Liver (tissue), 9 donors: ENCODE measurements around the gene BARX2. TPM values are rescaled to one million over a fixed set of nuclear protein-coding genes. Genes with fewer than 3 reads are reported as not detected.

Source experiments
- DNase-seq: peaks from one replicate; pipeline ENCODE4 v3.0.0-alpha.2; 2017; ENCODE audit warnings: low spot score
- H3K27ac ChIP-seq, 2 donors: one replicate each; pipeline ENCODE4 v1.7.0; 2013; ENCODE audit warnings: inconsistent platforms in 2 of 2, low read length in 2 of 2, control low read depth in 1 of 2, low read depth in 1 of 2, mild to moderate bottlenecking in 1 of 2
- H3K27me3 ChIP-seq, 4 donors: one replicate each; pipeline versions ENCODE4 v1.6.1 to v1.7.0; 2013; ENCODE audit warnings: low read length in 3 of 4, inconsistent platforms in 1 of 4, mild to moderate bottlenecking in 1 of 4, moderate library complexity in 1 of 4; ENCODE audit not compliant: control insufficient read depth in 4 of 4, insufficient read depth in 4 of 4
- H3K36me3 ChIP-seq, 4 donors: one replicate each; pipeline versions ENCODE4 v1.6.1 to v1.7.0; 2013; ENCODE audit warnings: low read length in 3 of 4, mild to moderate bottlenecking in 3 of 4, low read depth in 1 of 4, moderate library complexity in 1 of 4; ENCODE audit not compliant: control insufficient read depth in 4 of 4, insufficient read depth in 3 of 4
- H3K4me1 ChIP-seq, 4 donors: one replicate each; pipeline versions ENCODE4 v1.6.1 to v1.7.0; 2013; ENCODE audit warnings: low read length in 3 of 4, mild to moderate bottlenecking in 3 of 4, moderate library complexity in 1 of 4; ENCODE audit not compliant: control insufficient read depth in 4 of 4, insufficient read depth in 4 of 4
- H3K4me3 ChIP-seq, 3 donors: one replicate each; pipeline versions ENCODE4 v1.6.1 to v1.7.0; 2013; ENCODE audit warnings: low read length in 3 of 3, control low read depth in 1 of 3, low read depth in 1 of 3, mild to moderate bottlenecking in 1 of 3
- H3K9ac ChIP-seq, 2 donors: one replicate each; pipeline ENCODE4 v1.7.0; 2013; ENCODE audit warnings: low read length in 2 of 2, mild to moderate bottlenecking in 2 of 2, moderate library complexity in 2 of 2, control low read depth in 1 of 2, low read depth in 1 of 2
- H3K9me3 ChIP-seq, 4 donors: one replicate each; pipeline versions ENCODE4 v1.6.1 to v1.7.0; 2013; ENCODE audit warnings: low read length in 3 of 4; ENCODE audit not compliant: control insufficient read depth in 4 of 4
- EGR1 ChIP-seq, 2 donors: IDR thresholded peaks; 2 replicates each; pipeline ENCODE4 v1.6.1; 2016 to 2018; ENCODE audit warnings: antibody characterized with exemption in 2 of 2, low read depth in 2 of 2
- FOXA1 ChIP-seq: IDR thresholded peaks from 2 replicates; pipeline ENCODE4 v1.6.1; 2016; ENCODE audit warnings: antibody characterized with exemption
- FOXA2 ChIP-seq: IDR thresholded peaks from 2 replicates; pipeline ENCODE4 v1.6.1; 2016; ENCODE audit warnings: antibody characterized with exemption
- GABPA ChIP-seq, 2 donors: IDR thresholded peaks in 1 of 2; conservative IDR thresholded peaks in 1 of 2; 2 replicates each; pipeline ENCODE4 v1.6.1; 2016; ENCODE audit warnings: antibody characterized with exemption in 2 of 2, mild to moderate bottlenecking in 1 of 2, moderate library complexity in 1 of 2
- HNF4A ChIP-seq, 2 donors: conservative IDR thresholded peaks; 2 replicates each; pipeline ENCODE4 v1.6.1; 2016; ENCODE audit warnings: antibody characterized with exemption in 2 of 2, mild to moderate bottlenecking in 2 of 2
- HNF4G ChIP-seq: IDR thresholded peaks from 2 replicates; pipeline ENCODE4 v1.6.1; 2016; ENCODE audit warnings: antibody characterized with exemption
- JUND ChIP-seq, 2 donors: IDR thresholded peaks; 2 replicates each; pipeline ENCODE4 v1.6.1; 2016; ENCODE audit warnings: antibody characterized with exemption in 2 of 2
- NR2F2 ChIP-seq: IDR thresholded peaks from 2 replicates; pipeline ENCODE4 v1.6.1; 2016; ENCODE audit warnings: antibody characterized with exemption
- RAD21 ChIP-seq, 2 donors: IDR thresholded peaks; 2 replicates each; pipeline ENCODE4 v1.6.1; 2016; ENCODE audit warnings: antibody characterized with exemption in 2 of 2, mild to moderate bottlenecking in 2 of 2
- RXRA ChIP-seq, 2 donors: IDR thresholded peaks; 2 replicates each; pipeline ENCODE4 v1.6.1; 2017 to 2018; ENCODE audit warnings: antibody characterized with exemption in 2 of 2, mild to moderate bottlenecking in 1 of 2
- SP1 ChIP-seq: IDR thresholded peaks from 2 replicates; pipeline ENCODE4 v1.6.1; 2018; ENCODE audit warnings: antibody characterized with exemption, mild to moderate bottlenecking
- TAF1 ChIP-seq: conservative IDR thresholded peaks from 2 replicates; pipeline ENCODE4 v1.6.1; 2016; ENCODE audit warnings: antibody characterized with exemption, mild to moderate bottlenecking
- YY1 ChIP-seq: IDR thresholded peaks from 2 replicates; pipeline ENCODE4 v1.6.1; 2016; ENCODE audit warnings: antibody characterized with exemption, mild to moderate bottlenecking
- WGBS: extraction: QIAGEN DNeasy Blood & Tissue Kit; methylation state at CpG from one replicate; pipeline ENCODE4 v1.1.7; 2013; 5-methylcytosine and 5-hydroxymethylcytosine counted together
- polyA plus RNA-seq, 2 donors: library from polyadenylated mRNA; stranded (reverse) in 1 of 2; unstranded in 1 of 2; fragments of 200-250 nt in 1 of 2; fragments of >200 nt in 1 of 2; fragmentation: Nextera tagmentation in 1 of 2; extraction: Ambion mirVana in 1 of 2; gene quantifications; one replicate each; pipeline versions ENCODE4 v1.2.1 to v1.2.3, GENCODE V29; 2013 to 2015
- total RNA-seq, 2 donors: library from RNA; depleted of rRNA; stranded (reverse); fragments of >200 nt; gene quantifications; one replicate each; pipeline ENCODE4 v1.2.3, GENCODE V29; 2014
- TF ChIP-seq, protein P1 (sequence below): fragments of 150-350 bp; IDR thresholded peaks from 2 replicates; pipeline ENCODE4 v1.5.1; 2017; ENCODE audit warnings: improper control_type of control experiment, low read depth, low read length; ENCODE audit not compliant: missing input control
- TF ChIP-seq, protein P2 (sequence below): IDR thresholded peaks from 2 replicates; pipeline ENCODE4 v1.6.1; 2016; ENCODE audit warnings: antibody characterized with exemption
- TF ChIP-seq, protein P3 (sequence below): IDR thresholded peaks from 2 replicates; pipeline ENCODE4 v1.6.1; 2016; ENCODE audit warnings: antibody characterized with exemption
- donor health status: healthy.
- donor health status: healthy.
- donor health status: healthy.
- donor health status: healthy.
- donor health status: healthy.

The BARX2 gene
- total and polyA plus RNA-seq, 4 donors = not detected

DNA sequence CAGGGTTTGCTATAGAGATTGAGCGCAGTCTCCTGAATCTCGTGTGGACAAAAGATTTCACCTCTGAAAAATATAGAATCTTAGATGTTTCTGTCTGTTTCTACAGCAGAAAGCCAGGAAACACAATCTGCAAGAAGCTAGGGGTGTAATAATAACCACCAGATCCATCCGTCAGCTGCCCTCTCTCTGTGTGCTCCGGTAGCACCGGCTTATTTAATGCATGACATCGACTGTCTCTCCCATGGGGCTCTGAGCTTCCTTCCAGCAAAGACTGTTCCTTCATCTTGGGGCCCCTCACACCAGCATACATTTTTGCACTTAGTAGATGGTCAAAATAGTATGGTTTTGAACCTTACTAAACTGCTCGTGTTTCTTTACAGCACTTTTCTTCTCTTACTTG is 20.2 kb downstream of the BARX2 start (continued):
- TF ChIP-seq, protein P1, sequence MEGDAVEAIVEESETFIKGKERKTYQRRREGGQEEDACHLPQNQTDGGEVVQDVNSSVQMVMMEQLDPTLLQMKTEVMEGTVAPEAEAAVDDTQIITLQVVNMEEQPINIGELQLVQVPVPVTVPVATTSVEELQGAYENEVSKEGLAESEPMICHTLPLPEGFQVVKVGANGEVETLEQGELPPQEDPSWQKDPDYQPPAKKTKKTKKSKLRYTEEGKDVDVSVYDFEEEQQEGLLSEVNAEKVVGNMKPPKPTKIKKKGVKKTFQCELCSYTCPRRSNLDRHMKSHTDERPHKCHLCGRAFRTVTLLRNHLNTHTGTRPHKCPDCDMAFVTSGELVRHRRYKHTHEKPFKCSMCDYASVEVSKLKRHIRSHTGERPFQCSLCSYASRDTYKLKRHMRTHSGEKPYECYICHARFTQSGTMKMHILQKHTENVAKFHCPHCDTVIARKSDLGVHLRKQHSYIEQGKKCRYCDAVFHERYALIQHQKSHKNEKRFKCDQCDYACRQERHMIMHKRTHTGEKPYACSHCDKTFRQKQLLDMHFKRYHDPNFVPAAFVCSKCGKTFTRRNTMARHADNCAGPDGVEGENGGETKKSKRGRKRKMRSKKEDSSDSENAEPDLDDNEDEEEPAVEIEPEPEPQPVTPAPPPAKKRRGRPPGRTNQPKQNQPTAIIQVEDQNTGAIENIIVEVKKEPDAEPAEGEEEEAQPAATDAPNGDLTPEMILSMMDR = no peak
- no peak for TF ChIP-seq YY1

DNA sequence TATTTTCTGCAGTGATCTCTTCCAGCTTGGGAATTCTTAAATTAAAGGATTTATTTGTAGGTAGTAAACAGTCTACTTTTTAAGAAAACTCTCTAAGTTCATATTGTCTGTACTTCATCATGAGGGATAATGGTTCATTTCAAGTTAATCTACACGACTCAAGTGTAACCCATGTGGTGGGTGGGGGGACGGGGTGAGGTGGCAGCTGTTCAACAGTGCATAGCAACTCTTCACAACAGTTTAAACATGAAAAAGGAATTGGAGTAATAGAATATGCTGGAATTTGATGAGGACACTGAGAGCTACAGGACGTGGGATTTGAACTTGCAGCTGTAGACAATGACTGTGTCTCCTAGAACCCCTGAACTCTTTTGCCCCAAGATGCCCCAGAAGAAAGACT is 20.8 kb downstream of the BARX2 start:
- TF ChIP-seq, protein P1 = no peak
- TF ChIP-seq, protein P2, sequence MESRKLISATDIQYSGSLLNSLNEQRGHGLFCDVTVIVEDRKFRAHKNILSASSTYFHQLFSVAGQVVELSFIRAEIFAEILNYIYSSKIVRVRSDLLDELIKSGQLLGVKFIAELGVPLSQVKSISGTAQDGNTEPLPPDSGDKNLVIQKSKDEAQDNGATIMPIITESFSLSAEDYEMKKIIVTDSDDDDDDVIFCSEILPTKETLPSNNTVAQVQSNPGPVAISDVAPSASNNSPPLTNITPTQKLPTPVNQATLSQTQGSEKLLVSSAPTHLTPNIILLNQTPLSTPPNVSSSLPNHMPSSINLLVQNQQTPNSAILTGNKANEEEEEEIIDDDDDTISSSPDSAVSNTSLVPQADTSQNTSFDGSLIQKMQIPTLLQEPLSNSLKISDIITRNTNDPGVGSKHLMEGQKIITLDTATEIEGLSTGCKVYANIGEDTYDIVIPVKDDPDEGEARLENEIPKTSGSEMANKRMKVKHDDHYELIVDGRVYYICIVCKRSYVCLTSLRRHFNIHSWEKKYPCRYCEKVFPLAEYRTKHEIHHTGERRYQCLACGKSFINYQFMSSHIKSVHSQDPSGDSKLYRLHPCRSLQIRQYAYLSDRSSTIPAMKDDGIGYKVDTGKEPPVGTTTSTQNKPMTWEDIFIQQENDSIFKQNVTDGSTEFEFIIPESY = no peak
- TF ChIP-seq RAD21 (IDR thresholded peaks at IDR 0.05) (no peak), RXRA (IDR thresholded peaks at IDR 0.05) (no peak), HNF4A (conservative IDR thresholded peaks at IDR 0.05) (no peak), GABPA (IDR thresholded peaks at IDR 0.05 in 1 of 2, conservative IDR thresholded peaks at IDR 0.05 in 1 of 2) (no peak), FOXA1 (no peak), YY1 (no peak)
- TF ChIP-seq, protein P3, sequence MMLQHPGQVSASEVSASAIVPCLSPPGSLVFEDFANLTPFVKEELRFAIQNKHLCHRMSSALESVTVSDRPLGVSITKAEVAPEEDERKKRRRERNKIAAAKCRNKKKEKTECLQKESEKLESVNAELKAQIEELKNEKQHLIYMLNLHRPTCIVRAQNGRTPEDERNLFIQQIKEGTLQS = no peak

DNA sequence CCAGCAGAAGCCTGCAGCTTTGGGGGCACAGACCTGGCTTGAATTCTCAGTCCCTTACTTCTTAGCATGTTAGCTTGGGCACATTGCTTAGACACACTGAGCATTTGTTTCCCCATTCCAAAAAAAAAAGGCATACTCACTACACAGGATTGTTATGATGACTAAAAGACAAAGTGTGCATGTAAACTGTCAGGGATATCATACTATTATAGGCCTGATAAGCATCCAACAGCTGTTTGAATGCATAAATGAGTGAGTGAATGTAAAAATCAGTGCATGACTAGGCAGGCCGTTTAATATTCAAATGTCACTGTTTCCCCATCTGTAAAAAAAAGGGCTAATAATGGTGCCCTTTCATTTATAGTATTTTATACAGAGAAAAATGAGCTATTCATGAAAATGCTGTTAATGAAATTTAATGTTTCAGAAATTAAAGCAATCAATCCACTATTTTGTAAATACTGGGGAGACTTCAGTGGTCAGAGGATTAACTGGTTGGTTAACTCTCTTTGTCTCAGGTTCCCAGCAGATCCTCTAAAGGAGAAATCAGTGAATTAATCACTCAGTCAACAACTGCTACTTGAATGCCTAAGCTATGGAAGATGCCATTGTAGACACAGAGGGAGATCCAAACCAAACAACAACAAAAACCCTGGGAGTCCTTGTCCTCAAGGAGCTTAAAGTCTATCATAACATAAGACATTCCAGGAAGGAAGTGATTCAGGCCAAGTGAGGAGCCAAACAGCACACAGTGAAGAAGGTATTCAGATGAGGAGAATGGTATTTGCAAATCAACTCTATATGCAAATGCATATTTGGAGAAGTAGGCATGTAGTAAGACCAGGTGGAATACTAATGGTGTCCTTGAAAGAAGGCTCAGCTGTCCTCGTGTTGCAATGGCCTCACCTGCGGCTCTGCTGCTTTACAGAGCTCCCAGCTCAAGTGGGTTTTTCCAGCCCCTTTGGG is 26.8 kb downstream of the BARX2 start:
- no peaks in the 10 kb centered on the region for H3K4me1 ChIP-seq
- no peak overlapping the region for H3K4me3 ChIP-seq
- no peak for DNase-seq
- H3K27me3 ChIP-seq = no peaks in the 10 kb centered on the region
- H3K9me3 ChIP-seq = no peaks in the 10 kb centered on the region
- no peak overlapping the region for H3K9ac ChIP-seq
- TF ChIP-seq HNF4G (no peak), FOXA2 (no peak), JUND (IDR thresholded peaks at IDR 0.05) (no peak), RXRA (IDR thresholded peaks at IDR 0.05) (no peak), RAD21 (IDR thresholded peaks at IDR 0.05) (no peak), TAF1 (no peak), SP1 (no peak), NR2F2 (no peak), EGR1 (IDR thresholded peaks at IDR 0.05; ENCODE audit: low read depth in 2 of 2) (no peak), YY1 (no peak), GABPA (IDR thresholded peaks at IDR 0.05 in 1 of 2, conservative IDR thresholded peaks at IDR 0.05 in 1 of 2) (no peak)
- TF ChIP-seq, protein P2 = no peak
- no peaks in the 10 kb centered on the region for H3K36me3 ChIP-seq
- WGBS = 84% methylated on average over 3 of the region's 3 CpGs
- no peak overlapping the region for H3K27ac ChIP-seq

More for the DNA sequence above, 20.8 kb downstream of the BARX2 start:
- Histone ChIP-seq H3K27me3 (peaks cover 0 to 4% (median 0%) of the 10 kb centered on the region in 4 donors), H3K9me3 (no peaks in the 10 kb centered on the region), H3K36me3 (no peaks in the 10 kb centered on the region), H3K4me1 (no peaks in the 10 kb centered on the region), H3K4me3 (no peak overlapping the region), H3K9ac (no peak overlapping the region), H3K27ac (no peak overlapping the region)
- 75% methylated on average over 3 of the region's 3 CpGs for WGBS
- DNase-seq = no peak
